B cell (primary cell): ENCODE measurements around the gene ADAM17. TPM values are rescaled to one million over a fixed set of nuclear protein-coding genes. Genes with fewer than 3 reads are reported as not detected.

Experiments used
- ATAC-seq: fragments of 200-7000 bp; cut with Tn5 transposase; one replicate; pipeline ENCODE4 v1.10.0; 2021; ENCODE audit warnings: low read depth, mild to moderate bottlenecking, moderate number of reproducible peaks, moderate library complexity
- CTCF ChIA-PET: fragments of 350-600 bp; sonication (Branson Sonifier 250); formaldehyde crosslinking; loops from one replicate; lab custom pipeline; 2021; ENCODE audit warnings: antibody characterized with exemption, inconsistent platforms; lab: Charles Lee
- POLR2A ChIA-PET: fragments of 350-600 bp; sonication (Branson Sonifier 250); formaldehyde crosslinking; loops from one replicate; lab custom pipeline; 2021; ENCODE audit warnings: antibody characterized with exemption; lab: Charles Lee
- DNase-seq: peaks from one replicate; pipeline ENCODE4 v3.0.0; 2013
- H2AFZ ChIP-seq: 2 replicates; pipeline ENCODE4 v1.6.1; 2012; ENCODE audit warnings: mild to moderate bottlenecking, low read depth, low read length; ENCODE audit not compliant: insufficient read depth, poor library complexity, severe bottlenecking
- H3K27ac ChIP-seq, 2 donors: 1 replicate in 1 of 2; 2 replicates in 1 of 2; pipeline ENCODE4 v1.5.1; 2012 to 2013; ENCODE audit warnings: low read length in 2 of 2, mild to moderate bottlenecking in 2 of 2, moderate library complexity in 1 of 2
- H3K27me3 ChIP-seq, 4 experiments: fragments of 200-600 bp in 1 of 4; sonication (generic) in 1 of 4; replicated peaks in 1 of 4; 1 replicate in 2 of 4; 2 replicates in 2 of 4; pipeline versions ENCODE4 v1.6.1 to v1.7.0; 2013 to 2016; ENCODE audit warnings: low read length in 3 of 4, mild to moderate bottlenecking in 2 of 4, mixed read lengths in 1 of 4, moderate library complexity in 1 of 4; ENCODE audit not compliant: insufficient read depth in 4 of 4, control insufficient read depth in 3 of 4; ENCODE audit errors: control extremely low read depth in 1 of 4
- H3K36me3 ChIP-seq, 2 experiments: replicated peaks in 1 of 2; 1 replicate in 1 of 2; 2 replicates in 1 of 2; pipeline versions ENCODE4 v1.6.1 to v1.7.1; 2013; ENCODE audit warnings: low read length in 1 of 2; ENCODE audit not compliant: insufficient read depth in 2 of 2, control insufficient read depth in 1 of 2; ENCODE audit errors: control extremely low read depth in 1 of 2, extremely low read depth in 1 of 2
- H3K4me1 ChIP-seq, 2 donors: fragments of 200-600 bp in 1 of 2; sonication (generic) in 1 of 2; 1 replicate in 1 of 2; 2 replicates in 1 of 2; pipeline versions ENCODE4 v1.5.1 to v1.6.1; 2013 to 2017; ENCODE audit warnings: low read length in 2 of 2; ENCODE audit not compliant: control insufficient read depth in 2 of 2, insufficient read depth in 2 of 2
- H3K4me2 ChIP-seq: replicated peaks from 2 replicates; pipeline ENCODE3; 2012; ENCODE audit warnings: mild to moderate bottlenecking, low read depth, low read length; ENCODE audit not compliant: poor library complexity, severe bottlenecking
- H3K4me3 ChIP-seq, 5 experiments: fragments of 200-600 bp in 1 of 5; sonication (generic) in 1 of 5; 1 replicate in 3 of 5; 2 replicates in 2 of 5; pipeline versions ENCODE4 v1.5.1 to v1.7.0; 2011 to 2016; ENCODE audit warnings: low read length in 4 of 5, mild to moderate bottlenecking in 4 of 5, low read depth in 2 of 5, control low read depth in 1 of 5, moderate library complexity in 1 of 5; ENCODE audit not compliant: insufficient read depth in 1 of 5; ENCODE audit errors: control extremely low read depth in 1 of 5, extremely low read depth in 1 of 5
- H3K79me2 ChIP-seq: fragments of 200-600 bp; sonication (generic); one replicate; pipeline ENCODE4 v1.6.0; 2016; ENCODE audit warnings: low read length; ENCODE audit not compliant: control insufficient read depth, insufficient read depth
- H3K9ac ChIP-seq: fragments of 200-600 bp; sonication (generic); 2 replicates; pipeline ENCODE4 v1.6.1; 2017; ENCODE audit warnings: mild to moderate bottlenecking, low read length, moderate library complexity
- H3K9me3 ChIP-seq, 3 donors: one replicate each; pipeline versions ENCODE4 v1.6.1 to v1.7.1; 2013; ENCODE audit warnings: low read length in 2 of 3; ENCODE audit not compliant: control insufficient read depth in 2 of 3, insufficient read depth in 1 of 3; ENCODE audit errors: control extremely low read depth in 1 of 3
- H4K20me1 ChIP-seq: 2 replicates; pipeline ENCODE4 v1.6.0; 2012; ENCODE audit warnings: mild to moderate bottlenecking, low read length; ENCODE audit not compliant: insufficient read depth, control insufficient read depth, poor library complexity, severe bottlenecking
- H3K27ac Mint-ChIP-seq: one replicate; pipeline ENCODE4 v1.8.0; 2021; ENCODE audit warnings: mixed read lengths
- H3K27me3 Mint-ChIP-seq: one replicate; pipeline ENCODE4 v1.8.0; 2021; ENCODE audit warnings: mixed read lengths
- H3K4me1 Mint-ChIP-seq: one replicate; pipeline ENCODE4 v1.8.0; 2021; ENCODE audit warnings: mixed read lengths
- H3K4me3 Mint-ChIP-seq: one replicate; pipeline ENCODE4 v1.8.0; 2021; ENCODE audit warnings: mixed read lengths
- H3K9me3 Mint-ChIP-seq: one replicate; pipeline ENCODE4 v1.8.0; 2022; ENCODE audit warnings: mixed read lengths; ENCODE audit not compliant: insufficient read depth
- EZH2 ChIP-seq: IDR thresholded peaks from 2 replicates; pipeline ENCODE4 v1.6.1; 2012; ENCODE audit warnings: borderline replicate concordance, low read depth, mild to moderate bottlenecking, moderate library complexity, low read length; ENCODE audit not compliant: insufficient read depth, poor library complexity, severe bottlenecking
- WGBS: methylation state at CpG from one replicate; pipeline ENCODE4 v1.1.5; 2013; ENCODE audit warnings: missing lambda C conversion rate; ENCODE audit not compliant: insufficient coverage; 5-methylcytosine and 5-hydroxymethylcytosine counted together
- intact Hi-C: fragments of 100-400 bp; cut with micrococcal nuclease; formaldehyde crosslinking; loops from one replicate; pipeline ENCODE4 v1.10.0; 2022
- polyA plus RNA-seq: library from polyadenylated mRNA; depleted of rRNA; stranded (reverse); fragments of >200 nt; gene quantifications from 2 replicates; pipeline ENCODE4 v1.2.3, GENCODE V29; 2012
- total RNA-seq, 2 donors: library from RNA; stranded (reverse); fragments of 120-200 nt in 1 of 2; gene quantifications; 1 replicate in 1 of 2; 2 replicates in 1 of 2; pipeline versions ENCODE4 v1.2.3 to v1.2.4, GENCODE V29; 2013 to 2022
- TF ChIP-seq, protein P1 (sequence below): fragments of 200-600 bp; IDR thresholded peaks from one replicate; pipeline ENCODE4 v1.8.0; 2022; ENCODE audit warnings: antibody characterized with exemption, mild to moderate bottlenecking

The ADAM17 gene
- total and polyA plus RNA-seq, 2 donors (not counting 1 experiment from before 2014, with no cell fraction given), result 13.9 to 57.8 TPM

DNA sequence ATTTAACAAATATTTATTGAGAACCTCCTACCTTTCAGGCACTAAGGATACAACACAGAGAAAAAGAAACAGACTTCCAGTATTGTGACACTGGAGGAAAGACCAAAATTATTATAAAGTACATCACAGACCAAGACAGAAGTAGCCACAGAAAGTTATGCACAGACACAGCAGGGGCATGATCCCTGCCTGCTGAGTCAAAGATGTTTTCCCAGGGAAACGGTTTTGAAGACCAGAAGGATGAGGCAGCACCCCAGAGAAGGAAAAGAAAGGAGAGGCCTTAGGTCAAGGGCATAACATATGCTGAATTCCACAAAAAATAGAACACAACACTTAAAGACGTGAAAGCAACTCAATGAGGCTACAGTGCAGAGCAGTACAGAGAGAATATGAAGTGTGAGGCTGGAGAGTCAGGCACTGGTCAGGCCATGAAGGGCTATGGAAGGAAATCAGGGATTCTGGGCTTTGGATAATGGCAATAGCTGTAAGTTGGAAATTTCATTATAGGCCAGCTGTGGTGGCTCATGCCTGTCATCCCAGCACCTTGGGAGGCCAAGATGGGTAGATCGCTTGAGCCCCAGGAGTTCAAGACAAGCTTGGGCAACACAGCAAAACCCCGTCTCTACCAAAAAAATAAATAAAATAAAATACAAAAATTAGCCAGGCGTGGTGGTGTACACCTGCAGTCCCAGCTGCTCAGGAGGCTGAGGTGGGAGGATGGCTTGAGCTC lies 8.2 kb downstream of the ADAM17 start:
- DNase-seq (no peak), ATAC-seq (no peak)
- peak overlapping the region; percentile 80 to 86 for H3K27ac ChIP-seq
- H3K9me3 ChIP-seq, result no peaks in the 10 kb centered on the region
- peak overlapping the region; percentile 91 for H3K27ac Mint-ChIP-seq
- peak overlapping the region; percentile 46 for H2AFZ ChIP-seq
- no peaks in the 10 kb centered on the region for H3K27me3 ChIP-seq
- no peaks in the 10 kb centered on the region for H3K27me3 Mint-ChIP-seq
- peak overlapping the region in 2 of 5 experiments; percentile 55 to 66 for H3K4me3 ChIP-seq
- no peaks in the 10 kb centered on the region for H3K9me3 Mint-ChIP-seq
- H4K20me1 ChIP-seq, result no peaks in the 10 kb centered on the region
- H3K79me2 ChIP-seq, result peaks cover 96% of the 10 kb centered on the region
- POLR2A ChIA-PET, result interaction anchor here (0.7 to 1.4 kb wide), 3 partner anchors 9 to 84 kb away, joined by 3 to 7 read pairs (median 4); partner anchors contain the start of genes ADAM17 and YWHAQ
- intact Hi-C loops, result loop anchor here (1.0 to 5.0 kb wide), 2 partner anchors 8 to 40 kb away; partner anchors contain the start of gene ADAM17
- peak overlapping the region; percentile 78 for H3K4me2 ChIP-seq
- CTCF ChIA-PET, result interaction anchor here (0.6 to 0.9 kb wide), 2 partner anchors 9 to 60 kb away, joined by 3 read pairs; no protein-coding TSS in a partner anchor
- TF ChIP-seq EZH2, result no peak
- TF ChIP-seq, protein P1, sequence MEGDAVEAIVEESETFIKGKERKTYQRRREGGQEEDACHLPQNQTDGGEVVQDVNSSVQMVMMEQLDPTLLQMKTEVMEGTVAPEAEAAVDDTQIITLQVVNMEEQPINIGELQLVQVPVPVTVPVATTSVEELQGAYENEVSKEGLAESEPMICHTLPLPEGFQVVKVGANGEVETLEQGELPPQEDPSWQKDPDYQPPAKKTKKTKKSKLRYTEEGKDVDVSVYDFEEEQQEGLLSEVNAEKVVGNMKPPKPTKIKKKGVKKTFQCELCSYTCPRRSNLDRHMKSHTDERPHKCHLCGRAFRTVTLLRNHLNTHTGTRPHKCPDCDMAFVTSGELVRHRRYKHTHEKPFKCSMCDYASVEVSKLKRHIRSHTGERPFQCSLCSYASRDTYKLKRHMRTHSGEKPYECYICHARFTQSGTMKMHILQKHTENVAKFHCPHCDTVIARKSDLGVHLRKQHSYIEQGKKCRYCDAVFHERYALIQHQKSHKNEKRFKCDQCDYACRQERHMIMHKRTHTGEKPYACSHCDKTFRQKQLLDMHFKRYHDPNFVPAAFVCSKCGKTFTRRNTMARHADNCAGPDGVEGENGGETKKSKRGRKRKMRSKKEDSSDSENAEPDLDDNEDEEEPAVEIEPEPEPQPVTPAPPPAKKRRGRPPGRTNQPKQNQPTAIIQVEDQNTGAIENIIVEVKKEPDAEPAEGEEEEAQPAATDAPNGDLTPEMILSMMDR, result no peak
- H3K9ac ChIP-seq, result peak overlapping the region; percentile 2
- peak overlapping the region; percentile 92 for H3K4me3 Mint-ChIP-seq
- H3K36me3 ChIP-seq, result peaks cover 0 to 5% of the 10 kb centered on the region in 2 experiments
- 100% methylated on average over 1 of the region's 5 CpGs for WGBS
- peaks cover 71% of the 10 kb centered on the region for H3K4me1 Mint-ChIP-seq
- H3K4me1 ChIP-seq, result peaks cover 83 to 91% of the 10 kb centered on the region in 2 donors

DNA sequence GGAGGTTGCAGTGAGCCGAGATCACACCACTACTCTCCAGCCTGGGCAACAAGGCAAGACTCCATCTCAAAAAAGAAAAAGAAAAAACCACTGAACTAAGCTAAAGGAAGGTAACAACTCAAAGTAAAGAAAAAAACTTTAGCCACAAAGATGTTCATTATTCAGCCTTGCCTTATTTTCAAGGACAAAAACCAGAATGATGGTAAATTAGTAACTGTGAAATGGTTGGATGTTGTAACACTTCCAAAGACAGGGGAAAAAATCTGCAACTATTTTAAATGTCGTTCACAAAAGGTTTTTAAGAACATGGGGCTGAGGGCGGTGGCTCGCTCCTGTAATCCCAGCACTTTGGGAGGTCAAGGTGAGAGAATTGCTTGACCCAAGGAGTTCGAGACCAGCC lies 10.1 kb downstream of the ADAM17 start:
- Mint-ChIP-seq H3K4me1 (peaks cover 74% of the 10 kb centered on the region), H3K27me3 (no peaks in the 10 kb centered on the region), H3K27ac (peak overlapping the region; percentile 73), H3K4me3 (no peak overlapping the region), H3K9me3 (no peaks in the 10 kb centered on the region)
- Histone ChIP-seq H3K27me3 (no peaks in the 10 kb centered on the region), H3K4me3 (no peak overlapping the region), H3K9me3 (no peaks in the 10 kb centered on the region), H3K36me3 (peaks cover 2 to 12% of the 10 kb centered on the region in 2 experiments), H3K27ac (peak overlapping the region in 1 of 2 donors; percentile 3), H4K20me1 (no peaks in the 10 kb centered on the region), H3K4me2 (no peak overlapping the region), H3K9ac (no peak overlapping the region), H2AFZ (no peak overlapping the region), H3K4me1 (peaks cover 80 to 86% of the 10 kb centered on the region in 2 donors), H3K79me2 (peaks cover 96% of the 10 kb centered on the region)
- no peak for ATAC-seq
- 96% methylated on average over 3 of the region's 5 CpGs for WGBS
- no peak for DNase-seq
- POLR2A ChIA-PET, result no interaction called here
- intact Hi-C loops, result loop anchor here (5.0 kb wide), 1 partner anchor 38 kb away; no protein-coding TSS in a partner anchor
- TF ChIP-seq, protein P1, result no peak
- TF ChIP-seq EZH2, result no peak
- CTCF ChIA-PET, result interaction anchor here (1.3 to 1.5 kb wide), 2 partner anchors 9 to 10 kb away, joined by 3 to 4 read pairs; no protein-coding TSS in a partner anchor
